Measurements from ENCODE around the gene MED15. TPM values are rescaled to one million over a fixed set of nuclear protein-coding genes. Genes with fewer than 3 reads are reported as not detected.

MED15 gene
- total and polyA plus RNA-seq, 2 of the 8 experiments (the other 6 are each of a cell fraction or from before 2014, with no cell fraction given) = 28.3 to 57.1 TPM

DNA sequence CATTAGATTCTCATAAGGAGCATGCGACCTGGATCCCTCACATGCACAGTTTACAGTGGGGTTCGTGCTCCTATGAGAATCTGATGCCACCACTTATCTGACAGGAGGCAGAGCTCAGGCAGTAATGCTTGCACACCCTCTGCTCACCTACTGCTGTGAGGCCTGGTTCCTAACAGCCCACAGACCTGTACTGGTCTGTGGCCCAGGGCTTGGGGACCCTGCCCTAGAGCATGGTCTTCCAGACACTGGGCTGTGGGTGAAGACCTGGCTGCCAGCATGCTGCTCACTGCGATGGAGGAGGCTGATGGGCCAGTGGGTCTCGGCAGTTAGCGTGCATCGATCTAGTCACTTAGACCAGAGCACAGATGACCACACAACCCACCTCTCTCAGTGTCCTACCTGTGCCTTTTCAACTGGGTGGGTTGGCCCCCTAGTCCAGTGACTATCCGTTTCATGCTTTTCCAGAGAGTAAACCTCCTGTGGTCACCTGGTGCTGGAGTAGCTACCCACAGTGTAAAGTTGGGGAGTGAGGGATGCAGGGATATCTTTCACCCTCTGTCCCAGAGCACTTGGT lies 21.1 kb downstream of the MED15 start:
- Histone ChIP-seq H2BK12ac (ENCODE audit: low read depth, low read length) (no peak overlapping the region), H3K23ac (ENCODE audit: insufficient read length) (no peak overlapping the region), H3K79me1 (ENCODE audit: low read depth, low read length) (peaks cover 32% of the 10 kb centered on the region), H3K36me3 (ENCODE audit: control insufficient read depth in 2 of 4, insufficient read depth in 4 of 4, low read length in 3 of 4) (peaks cover 0 to 7% (median 5%) of the 10 kb centered on the region in 4 experiments; a peak in 4 of 8 replicates), H3K23me2 (ENCODE audit: low read depth, low read length) (peaks cover 3% of the 10 kb centered on the region; the same call in 1 of the 2 replicates), H3K79me2 (ENCODE audit: control insufficient read depth in 1 of 2, insufficient read depth in 2 of 2, low read length in 2 of 2) (peaks cover 3 to 57% of the 10 kb centered on the region in 2 experiments; a peak in 3 of 4 replicates), H2BK15ac (ENCODE audit: low read length) (no peak overlapping the region), H4K8ac (ENCODE audit: extremely low read depth, insufficient read depth, low read length) (no peak overlapping the region), H3K4me1 (replicated peaks in 1 of 4; ENCODE audit: control insufficient read depth in 3 of 4, insufficient read depth in 4 of 4, low read length in 3 of 4) (peaks cover 0 to 24% (median 16%) of the 10 kb centered on the region in 4 experiments; a peak in 5 of 7 replicates), H4K20me1 (replicated peaks in 1 of 2; ENCODE audit: control insufficient read depth in 1 of 2, insufficient read depth in 2 of 2, low read length in 2 of 2) (peaks cover 7 to 13% of the 10 kb centered on the region in 2 experiments), H2BK5ac (ENCODE audit: low read depth, low read length) (no peak overlapping the region), H3K27ac (ENCODE audit: low read depth, low read length) (no peak overlapping the region), H3K14ac (ENCODE audit: insufficient read length) (no peak overlapping the region), H3K56ac (replicated peaks; ENCODE audit: insufficient read length, low read depth, low read length) (no peak overlapping the region), H2AK5ac (ENCODE audit: low read depth, low read length) (no peak overlapping the region), H3K4me2 (ENCODE audit: insufficient read depth in 1 of 2, low read depth in 2 of 2, low read length in 2 of 2) (no peak overlapping the region), H3K27me3 (replicated peaks in 1 of 4; ENCODE audit: control insufficient read depth in 3 of 4, extremely low read depth in 1 of 4, insufficient read depth in 3 of 4, low read length in 3 of 4) (no peaks in the 10 kb centered on the region), H3K18ac (ENCODE audit: extremely low read depth, low read length) (no peak overlapping the region), H2BK120ac (replicated peaks; ENCODE audit: low read depth, low read length) (no peak overlapping the region), H3K4me3 (ENCODE audit: extremely low read depth in 1 of 4, insufficient read depth in 2 of 4, low read depth in 3 of 4, low read length in 4 of 4) (no peak overlapping the region), H2BK20ac (ENCODE audit: low read length) (no peak overlapping the region), H3K4ac (replicated peaks; ENCODE audit: insufficient read length, low read depth, low read length) (no peak overlapping the region), H4K91ac (replicated peaks; ENCODE audit: insufficient read length, low read length) (no peak overlapping the region), H3K9ac (replicated peaks in 1 of 4; ENCODE audit: extremely low read depth in 1 of 4, low read depth in 3 of 4, low read length in 3 of 4) (no peak overlapping the region; a peak in 1 of 7 replicates), H2AFZ (ENCODE audit: low read length) (no peak overlapping the region), H3K9me3 (ENCODE audit: insufficient read depth in 2 of 2, low read depth in 1 of 2, low read length in 1 of 2) (peaks cover 0 to 3% of the 10 kb centered on the region in 2 experiments; a peak in 1 of 4 replicates), H4K5ac (ENCODE audit: insufficient read length, low read depth, low read length) (no peak overlapping the region)
- CTCF ChIA-PET (ENCODE audit: partially characterized antibody) = interaction anchor here (1.2 to 1.7 kb wide), 3 partner anchors 37 to 43 kb away, joined by 3 to 4 read pairs (median 4); no protein-coding TSS in a partner anchor
- no peak for FAIRE-seq
- DNase-seq (ENCODE audit: low read depth in 1 of 2, low spot score in 2 of 2) = no peak
- WGBS, 2 experiments (ENCODE audit: extremely low coverage in 1 of 2, insufficient coverage in 1 of 2, insufficient read length in 1 of 2, insufficient replicate concordance in 2 of 2, low coverage in 1 of 2, low lambda C conversion rate in 2 of 2, missing lambda C conversion rate in 1 of 2) = 91% methylated on average over 7 of the region's 7 CpGs; no CpG with 5 or more reads in 1 of the 2 experiments
- POLR2A ChIA-PET (ENCODE audit: partially characterized antibody) = no interaction called here
- no peak for TF ChIP-seq GABPA (IDR thresholded peaks at IDR 0.05; ENCODE audit: borderline replicate concordance, insufficient read depth, low read length)
- no peak for TF ChIP-seq KDM1A (IDR thresholded peaks at IDR 0.05; ENCODE audit: borderline replicate concordance, low read length)
- no peak for TF ChIP-seq EGR1 (IDR thresholded peaks at IDR 0.05; ENCODE audit: borderline replicate concordance, low read depth, low read length)
- no peak for TF ChIP-seq TAF1 (IDR thresholded peaks at IDR 0.05; ENCODE audit: low read depth, low read length)
- TF ChIP-seq RAD21 (IDR thresholded peaks at IDR 0.05 in 1 of 2, conservative IDR thresholded peaks at IDR 0.05 in 1 of 2; ENCODE audit: low read depth in 2 of 2, low read length in 2 of 2) = no peak
- TF ChIP-seq, protein P1, sequence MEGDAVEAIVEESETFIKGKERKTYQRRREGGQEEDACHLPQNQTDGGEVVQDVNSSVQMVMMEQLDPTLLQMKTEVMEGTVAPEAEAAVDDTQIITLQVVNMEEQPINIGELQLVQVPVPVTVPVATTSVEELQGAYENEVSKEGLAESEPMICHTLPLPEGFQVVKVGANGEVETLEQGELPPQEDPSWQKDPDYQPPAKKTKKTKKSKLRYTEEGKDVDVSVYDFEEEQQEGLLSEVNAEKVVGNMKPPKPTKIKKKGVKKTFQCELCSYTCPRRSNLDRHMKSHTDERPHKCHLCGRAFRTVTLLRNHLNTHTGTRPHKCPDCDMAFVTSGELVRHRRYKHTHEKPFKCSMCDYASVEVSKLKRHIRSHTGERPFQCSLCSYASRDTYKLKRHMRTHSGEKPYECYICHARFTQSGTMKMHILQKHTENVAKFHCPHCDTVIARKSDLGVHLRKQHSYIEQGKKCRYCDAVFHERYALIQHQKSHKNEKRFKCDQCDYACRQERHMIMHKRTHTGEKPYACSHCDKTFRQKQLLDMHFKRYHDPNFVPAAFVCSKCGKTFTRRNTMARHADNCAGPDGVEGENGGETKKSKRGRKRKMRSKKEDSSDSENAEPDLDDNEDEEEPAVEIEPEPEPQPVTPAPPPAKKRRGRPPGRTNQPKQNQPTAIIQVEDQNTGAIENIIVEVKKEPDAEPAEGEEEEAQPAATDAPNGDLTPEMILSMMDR (IDR thresholded peaks at IDR 0.05; ENCODE audit: control extremely low read depth in 1 of 3, insufficient read depth in 1 of 3, low read depth in 1 of 3, low read length in 3 of 3) = no peak
- no peak for TF ChIP-seq CHD2 (IDR thresholded peaks at IDR 0.05; ENCODE audit: low read length)
- no peak for TF ChIP-seq BCL11A (IDR thresholded peaks at IDR 0.05; ENCODE audit: low read depth in 2 of 2, low read length in 2 of 2)
- TF ChIP-seq POLR2A (IDR thresholded peaks at IDR 0.05; ENCODE audit: control extremely low read depth in 1 of 2, low read depth in 2 of 2, low read length in 2 of 2) = no peak
- no peak for TF ChIP-seq YY1 (IDR thresholded peaks at IDR 0.05; ENCODE audit: low read depth, low read length)
- no peak for TF ChIP-seq CREB1 (IDR thresholded peaks at IDR 0.05)

Data from H1 (cell line).